H9 (cell line): Measurements from ENCODE around the gene PLG. TPM values are rescaled to one million over a fixed set of nuclear protein-coding genes. Genes with fewer than 3 reads are reported as not detected.

Source experiments
- DNase-seq: peaks from one replicate; pipeline ENCODE4 v3.0.0-alpha.2; 2017
- H2AFZ ChIP-seq: one replicate; pipeline ENCODE4 v1.6.1; 2013; ENCODE audit warnings: mild to moderate bottlenecking, low read length, control low read depth, moderate library complexity
- H2AK5ac ChIP-seq: 2 replicates; pipeline ENCODE4 v1.6.1; 2013; ENCODE audit warnings: low read length, control low read depth, mixed read lengths; ENCODE audit not compliant: insufficient read length
- H2BK120ac ChIP-seq: one replicate; pipeline ENCODE4 v1.6.1; 2013; ENCODE audit warnings: low read depth, mild to moderate bottlenecking, low read length, control low read depth, inconsistent platforms; ENCODE audit not compliant: poor library complexity, severe bottlenecking
- H2BK12ac ChIP-seq: 2 replicates; pipeline ENCODE4 v1.6.1; 2013; ENCODE audit warnings: low read length, control low read depth, mixed read lengths, low read depth; ENCODE audit not compliant: insufficient read length
- H2BK15ac ChIP-seq: 2 replicates; pipeline ENCODE4 v1.6.1; 2013; ENCODE audit warnings: low read depth, low read length, control low read depth
- H2BK20ac ChIP-seq: one replicate; pipeline ENCODE4 v1.6.1; 2013; ENCODE audit warnings: low read depth, mild to moderate bottlenecking, low read length, control low read depth, inconsistent platforms; ENCODE audit not compliant: poor library complexity, severe bottlenecking
- H2BK5ac ChIP-seq: 2 replicates; pipeline ENCODE4 v1.6.1; 2013; ENCODE audit warnings: low read length, control low read depth, mixed read lengths; ENCODE audit not compliant: insufficient read length
- H3K14ac ChIP-seq: 2 replicates; pipeline ENCODE4 v1.6.1; 2013; ENCODE audit warnings: low read length, control low read depth; ENCODE audit not compliant: insufficient read depth
- H3K18ac ChIP-seq: 2 replicates; pipeline ENCODE4 v1.6.1; 2013; ENCODE audit warnings: low read depth, mild to moderate bottlenecking, mixed read lengths, low read length, control low read depth; ENCODE audit not compliant: insufficient read length
- H3K23ac ChIP-seq: 2 replicates; pipeline ENCODE4 v1.6.1; 2013; ENCODE audit warnings: low read length, control low read depth, mixed read lengths, low read depth; ENCODE audit not compliant: insufficient read length
- H3K23me2 ChIP-seq: 2 replicates; pipeline ENCODE4 v1.6.1; 2013; ENCODE audit warnings: low read depth, mild to moderate bottlenecking, mixed read lengths, low read length, control low read depth; ENCODE audit not compliant: insufficient read length, poor library complexity, severe bottlenecking
- H3K27ac ChIP-seq: 2 replicates; pipeline ENCODE4 v1.5.1; 2013; ENCODE audit warnings: low read length, control low read depth, mixed read lengths, low read depth; ENCODE audit not compliant: insufficient read length
- H3K27me3 ChIP-seq: 2 replicates; pipeline ENCODE4 v1.6.1; 2013; ENCODE audit warnings: low read length, control low read depth, inconsistent platforms; ENCODE audit not compliant: insufficient read depth
- H3K4ac ChIP-seq: 2 replicates; pipeline ENCODE4 v1.6.1; 2013; ENCODE audit warnings: low read depth, mild to moderate bottlenecking, control low read depth, inconsistent platforms, low read length, moderate library complexity
- H3K4me1 ChIP-seq: 2 replicates; pipeline ENCODE4 v1.6.1; 2013; ENCODE audit warnings: low read length, control low read depth, inconsistent platforms; ENCODE audit not compliant: insufficient read depth
- H3K4me2 ChIP-seq: 2 replicates; pipeline ENCODE4 v1.6.1; 2013; ENCODE audit warnings: low read length, control low read depth, mixed read lengths; ENCODE audit not compliant: insufficient read length, insufficient read depth
- H3K56ac ChIP-seq: 2 replicates; pipeline ENCODE4 v1.6.1; 2013; ENCODE audit warnings: low read depth, mild to moderate bottlenecking, mixed read lengths, low read length, control low read depth; ENCODE audit not compliant: insufficient read length
- H3K79me1 ChIP-seq: 2 replicates; pipeline ENCODE4 v1.6.1; 2013; ENCODE audit warnings: low read depth, mild to moderate bottlenecking, moderate library complexity, low read length, control low read depth, inconsistent platforms; ENCODE audit not compliant: insufficient read depth, poor library complexity, severe bottlenecking
- H3K79me2 ChIP-seq: 2 replicates; pipeline ENCODE4 v1.6.1; 2013; ENCODE audit warnings: low read length, control low read depth, inconsistent platforms; ENCODE audit not compliant: insufficient read depth
- H3K9ac ChIP-seq: 2 replicates; pipeline ENCODE4 v1.6.1; 2013; ENCODE audit warnings: low read length, control low read depth, mixed read lengths; ENCODE audit not compliant: insufficient read length; ENCODE audit errors: extremely low read depth
- H3K9me3 ChIP-seq: one replicate; pipeline ENCODE4 v1.6.1; 2013; ENCODE audit warnings: low read depth, low read length, inconsistent platforms; ENCODE audit not compliant: control insufficient read depth
- H3T11ph ChIP-seq: one replicate; pipeline ENCODE4 v1.6.1; 2013; ENCODE audit warnings: mild to moderate bottlenecking, low read length, control low read depth, inconsistent platforms
- H4K20me1 ChIP-seq: one replicate; pipeline ENCODE4 v1.6.1; 2013; ENCODE audit not compliant: control insufficient read depth, insufficient read length, insufficient read depth
- H4K5ac ChIP-seq: 2 replicates; pipeline ENCODE4 v1.6.1; 2013; ENCODE audit warnings: low read depth, mild to moderate bottlenecking, mixed read lengths, low read length, control low read depth; ENCODE audit not compliant: insufficient read length
- H4K8ac ChIP-seq: replicated peaks from 2 replicates; pipeline ENCODE4 v1.6.1; 2013; ENCODE audit warnings: low read length, control low read depth, mixed read lengths, low read depth; ENCODE audit not compliant: insufficient read length
- H4K91ac ChIP-seq: 2 replicates; pipeline ENCODE4 v1.6.1; 2013; ENCODE audit warnings: low read depth, mild to moderate bottlenecking, moderate library complexity, mixed read lengths, low read length, control low read depth; ENCODE audit not compliant: insufficient read length
- H3K27ac Mint-ChIP-seq, 3 experiments: 2 replicates in 2 of 3; 3 replicates in 1 of 3; pipeline ENCODE4 v1.8.0; 2020 to 2021; ENCODE audit warnings: mixed read lengths in 3 of 3, mild to moderate bottlenecking in 1 of 3, moderate library complexity in 1 of 3
- H3K27me3 Mint-ChIP-seq: 2 replicates; pipeline ENCODE4 v1.8.0; 2021; ENCODE audit warnings: low read depth, mild to moderate bottlenecking, moderate library complexity, mixed read lengths
- H3K36me3 Mint-ChIP-seq, 3 experiments: 2 replicates in 2 of 3; 3 replicates in 1 of 3; pipeline ENCODE4 v1.8.0; 2020 to 2021; ENCODE audit warnings: low read depth in 3 of 3, mixed read lengths in 3 of 3; ENCODE audit not compliant: insufficient read depth in 1 of 3
- H3K4me1 Mint-ChIP-seq, 2 experiments: 2 replicates each; pipeline ENCODE4 v1.8.0; 2020; ENCODE audit warnings: mixed read lengths in 2 of 2
- H3K4me3 Mint-ChIP-seq, 2 experiments: 2 replicates in 1 of 2; 3 replicates in 1 of 2; pipeline ENCODE4 v1.8.0; 2020 to 2021; ENCODE audit warnings: mild to moderate bottlenecking in 2 of 2, mixed read lengths in 2 of 2, moderate library complexity in 1 of 2
- H3K9me3 Mint-ChIP-seq, 2 experiments: 2 replicates in 1 of 2; 3 replicates in 1 of 2; pipeline ENCODE4 v1.8.0; 2020; ENCODE audit warnings: mild to moderate bottlenecking in 2 of 2, mixed read lengths in 2 of 2, moderate library complexity in 1 of 2
- CTCF ChIP-seq: fragments of 200-600 bp; sonication (generic); conservative IDR thresholded peaks from 3 replicates; pipeline ENCODE4 v1.8.0; 2021; ENCODE audit warnings: antibody characterized with exemption, mild to moderate bottlenecking
- WGBS: extraction: QIAGEN DNeasy Blood & Tissue Kit; methylation state at CpG from one replicate; pipeline ENCODE4 v1.1.7; 2013; ENCODE audit warnings: missing lambda C conversion rate, low lambda C conversion rate, mixed read lengths; ENCODE audit not compliant: insufficient read length; ENCODE audit errors: extremely low coverage; 5-methylcytosine and 5-hydroxymethylcytosine counted together
- total RNA-seq: library from RNA; stranded (reverse); gene quantifications from 2 replicates; pipeline ENCODE4 v1.2.1, GENCODE V29; 2021

The PLG gene
- total RNA-seq, 1 experiment from 2014 or later: not detected

DNA sequence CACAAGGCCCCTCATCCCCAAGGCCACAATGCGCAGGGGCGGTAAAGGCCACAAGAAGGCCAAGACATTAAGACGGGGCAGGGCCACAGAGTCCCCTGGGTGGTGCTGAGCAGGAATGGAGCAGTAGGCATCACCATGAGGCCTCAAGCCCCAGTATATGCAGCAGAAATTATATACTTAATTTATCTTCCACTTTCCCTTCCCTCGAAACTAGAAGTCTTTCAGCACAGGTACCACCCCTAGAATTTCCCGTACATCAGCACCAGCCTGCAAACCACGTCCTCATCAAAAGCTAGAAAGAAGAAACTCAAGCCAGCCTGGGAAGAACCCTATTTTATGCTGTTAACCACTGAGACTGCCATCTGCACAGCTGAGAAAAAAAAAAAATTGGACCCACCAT is 89.4 kb downstream of the PLG start:
- H3K9ac ChIP-seq: no peak overlapping the region
- no peaks in the 10 kb centered on the region for H3K27me3 ChIP-seq
- no peak overlapping the region for H3K4me2 ChIP-seq

More for the DNA sequence above, 89.4 kb downstream of the PLG start:
- Mint-ChIP-seq H3K4me3 (no peak overlapping the region), H3K27ac (no peak overlapping the region), H3K9me3 (no peaks in the 10 kb centered on the region), H3K36me3 (no peaks in the 10 kb centered on the region), H3K4me1 (peaks cover 30 to 32% of the 10 kb centered on the region in 2 experiments), H3K27me3 (peaks cover 2% of the 10 kb centered on the region; the same call in 1 of the 2 replicates)
- Histone ChIP-seq H3K4ac (no peak overlapping the region), H3K27ac (no peak overlapping the region), H3K79me2 (no peaks in the 10 kb centered on the region), H4K8ac (no peak overlapping the region), H3K9me3 (no peaks in the 10 kb centered on the region), H3K23ac (no peak overlapping the region), H2AK5ac (no peak overlapping the region), H4K91ac (no peak overlapping the region), H3K23me2 (no peaks in the 10 kb centered on the region), H2BK120ac (no peak overlapping the region), H4K20me1 (no peaks in the 10 kb centered on the region), H2BK5ac (no peak overlapping the region), H3K4me1 (no peaks in the 10 kb centered on the region; the same call in 1 of the 2 replicates), H2BK20ac (no peak overlapping the region), H2BK15ac (no peak overlapping the region), H3T11ph (no peak overlapping the region), H3K14ac (no peak overlapping the region), H2BK12ac (no peak overlapping the region), H3K79me1 (no peaks in the 10 kb centered on the region), H3K18ac (no peak overlapping the region), H3K56ac (no peak overlapping the region), H2AFZ (no peak overlapping the region), H4K5ac (no peak overlapping the region)
- no peak for DNase-seq
- WGBS: no CpG with 5 or more reads among the region's 6 CpGs
- TF ChIP-seq CTCF: no peak
